Stimulated activated naive CD4-positive, alpha-beta T cell treated with Interleukin-2 at 50 U/mL for 16 hours (primary cell): ENCODE measurements around the gene SMARCA5.

ENCODE experiments used
- DNase-seq: peaks from one replicate; lab custom pipeline; 2025; lab: John Stamatoyannopoulos, UW

SMARCA5 gene

DNA sequence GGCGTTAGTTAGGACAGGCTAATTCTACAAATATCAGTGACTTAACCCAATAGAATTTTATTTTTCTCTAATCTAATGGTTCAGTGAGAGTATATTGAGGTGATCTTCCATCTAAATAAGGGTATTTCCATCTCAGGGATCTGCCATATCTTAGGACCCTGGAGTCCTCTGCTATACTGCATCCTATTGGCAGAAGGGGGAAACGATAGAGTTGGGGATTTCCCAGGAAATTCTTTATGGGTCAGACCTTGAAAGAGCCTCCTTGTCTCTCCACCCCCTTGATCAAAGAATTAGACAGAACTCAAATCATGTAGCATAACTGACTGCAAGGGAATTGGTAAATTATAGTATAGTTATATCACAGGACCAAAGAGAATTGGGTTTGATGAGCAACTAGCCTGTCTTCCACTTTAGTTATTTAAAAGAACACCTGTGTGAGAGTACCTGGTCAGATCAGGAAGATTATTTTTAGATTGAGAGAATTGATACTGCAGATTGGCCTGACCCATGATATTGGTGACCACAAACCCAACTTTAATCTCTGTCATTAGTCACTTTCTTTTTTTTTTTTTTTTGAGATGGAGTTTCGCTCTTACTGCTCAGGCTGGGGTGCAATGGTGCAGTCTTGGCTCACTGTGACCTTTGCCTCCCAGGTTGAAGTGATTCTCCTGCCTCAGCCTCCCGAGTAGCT lies 25.6 kb downstream of the SMARCA5 start:
- no peak for DNase-seq

DNA sequence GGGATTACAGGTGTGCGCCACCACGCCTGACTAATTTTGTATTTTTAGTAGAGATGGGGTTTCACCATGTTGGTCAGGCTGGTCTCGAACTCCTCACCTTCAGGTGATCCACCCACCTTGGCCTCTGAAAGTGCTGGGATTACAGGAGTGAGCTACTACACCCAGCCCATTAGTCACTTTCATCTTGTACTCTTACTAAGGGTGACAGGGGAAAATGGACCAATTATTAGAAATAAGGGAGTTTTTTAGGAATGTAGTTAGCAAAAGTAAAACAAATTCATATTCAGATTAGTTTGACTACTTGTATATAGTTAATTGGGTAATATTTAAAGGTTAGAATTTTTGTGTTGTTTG lies 26.1 kb downstream of the SMARCA5 start:
- DNase-seq = no peak

DNA sequence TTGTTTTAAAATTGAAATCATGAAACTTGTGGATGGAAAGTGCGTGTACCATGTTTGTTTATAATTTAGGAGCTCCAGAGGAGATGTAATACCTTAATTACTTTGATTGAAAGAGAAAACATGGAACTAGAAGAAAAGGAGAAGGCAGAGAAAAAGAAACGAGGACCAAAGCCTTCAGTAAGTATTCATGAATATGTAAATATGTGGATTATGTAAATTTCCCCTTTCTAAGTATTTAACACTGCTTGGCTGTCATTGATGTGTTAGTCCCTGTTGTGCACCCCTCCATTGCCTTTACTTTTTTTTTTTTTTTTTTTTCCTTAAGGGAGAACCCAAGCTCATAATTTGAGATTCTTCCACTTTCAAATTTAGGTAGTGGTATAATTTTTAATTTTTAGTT lies 36.4 kb downstream of the SMARCA5 start:
- no peak for DNase-seq

DNA sequence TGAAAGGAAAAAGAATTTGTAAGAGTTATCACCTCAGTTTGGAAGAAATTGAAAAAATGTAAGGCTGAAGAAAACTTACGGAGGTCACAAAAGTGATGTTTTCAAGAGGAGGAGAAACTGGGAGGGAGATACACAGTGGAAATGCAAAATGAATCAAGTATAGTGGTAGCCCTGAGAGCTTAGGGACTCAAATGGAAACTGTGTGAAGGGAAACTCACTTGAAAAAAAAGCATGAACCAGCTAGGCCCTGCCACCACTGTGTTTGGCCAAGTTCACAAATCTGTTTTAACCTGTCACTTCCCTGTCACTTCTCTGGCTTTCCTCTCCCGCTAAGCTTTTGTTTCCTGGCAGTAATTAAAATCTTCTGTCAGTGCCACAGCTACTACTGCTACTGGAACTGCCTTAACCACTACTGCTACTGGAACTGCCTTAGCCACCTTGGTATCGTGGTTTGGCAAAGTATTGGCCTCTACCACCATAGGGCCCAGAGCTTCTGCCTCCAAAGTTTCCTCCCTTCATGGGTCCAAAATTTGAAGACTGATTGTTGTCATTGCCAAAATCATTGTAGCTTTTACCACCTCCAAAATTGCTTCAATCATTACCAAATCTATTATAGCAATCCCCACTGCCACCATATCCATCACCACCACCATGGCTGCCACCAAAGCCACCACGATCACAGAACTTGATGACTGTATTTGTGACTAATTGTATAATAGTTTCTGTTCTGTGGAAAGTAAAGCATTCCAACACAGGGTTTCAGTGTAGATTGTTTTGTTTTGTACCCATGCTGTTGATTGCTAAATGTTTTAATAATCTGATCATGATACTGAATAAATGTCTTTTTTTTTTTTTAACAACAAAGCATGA lies 41.5 kb downstream of the SMARCA5 start:
- DNase-seq = no peak

DNA sequence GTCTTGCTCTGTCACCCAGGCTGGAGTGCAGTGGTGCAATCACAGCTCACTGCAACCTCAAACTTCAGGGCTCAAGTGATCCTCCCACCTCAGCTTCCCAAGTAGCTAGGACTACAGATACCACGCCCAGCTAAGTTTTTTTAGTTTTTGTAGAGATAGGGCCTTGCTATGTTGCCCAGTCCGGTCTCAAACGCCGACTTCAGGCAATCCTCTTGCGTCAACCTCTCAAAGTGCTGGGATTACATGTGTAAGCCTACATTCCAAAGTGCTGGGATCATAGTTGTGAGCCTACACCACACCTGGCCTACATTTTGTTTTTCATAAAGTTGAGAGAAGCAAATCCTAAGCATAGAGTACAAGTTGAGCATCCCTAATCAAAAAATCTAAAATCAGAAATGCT lies 42.2 kb downstream of the SMARCA5 start:
- DNase-seq = no peak

DNA sequence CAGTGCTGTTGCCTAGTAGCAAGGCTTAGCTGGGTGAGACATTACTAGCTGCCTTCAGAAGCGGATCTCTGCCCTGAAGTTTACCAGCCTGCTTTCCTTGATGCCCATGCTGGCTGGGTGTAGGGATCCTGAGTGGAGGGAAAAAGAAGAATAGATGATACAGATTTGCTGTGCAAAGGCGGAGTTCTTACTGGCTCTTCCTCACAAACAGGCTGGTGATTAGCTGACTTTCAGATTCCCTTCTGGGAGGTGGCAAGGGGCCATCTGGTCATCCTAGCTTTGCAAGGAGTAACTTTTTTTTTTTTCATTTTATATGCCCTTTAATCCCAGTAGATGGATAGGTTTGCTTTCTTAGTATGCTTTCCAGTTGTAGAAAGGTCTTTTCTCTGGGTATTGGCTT lies 44.8 kb downstream of the SMARCA5 start:
- no peak for DNase-seq

DNA sequence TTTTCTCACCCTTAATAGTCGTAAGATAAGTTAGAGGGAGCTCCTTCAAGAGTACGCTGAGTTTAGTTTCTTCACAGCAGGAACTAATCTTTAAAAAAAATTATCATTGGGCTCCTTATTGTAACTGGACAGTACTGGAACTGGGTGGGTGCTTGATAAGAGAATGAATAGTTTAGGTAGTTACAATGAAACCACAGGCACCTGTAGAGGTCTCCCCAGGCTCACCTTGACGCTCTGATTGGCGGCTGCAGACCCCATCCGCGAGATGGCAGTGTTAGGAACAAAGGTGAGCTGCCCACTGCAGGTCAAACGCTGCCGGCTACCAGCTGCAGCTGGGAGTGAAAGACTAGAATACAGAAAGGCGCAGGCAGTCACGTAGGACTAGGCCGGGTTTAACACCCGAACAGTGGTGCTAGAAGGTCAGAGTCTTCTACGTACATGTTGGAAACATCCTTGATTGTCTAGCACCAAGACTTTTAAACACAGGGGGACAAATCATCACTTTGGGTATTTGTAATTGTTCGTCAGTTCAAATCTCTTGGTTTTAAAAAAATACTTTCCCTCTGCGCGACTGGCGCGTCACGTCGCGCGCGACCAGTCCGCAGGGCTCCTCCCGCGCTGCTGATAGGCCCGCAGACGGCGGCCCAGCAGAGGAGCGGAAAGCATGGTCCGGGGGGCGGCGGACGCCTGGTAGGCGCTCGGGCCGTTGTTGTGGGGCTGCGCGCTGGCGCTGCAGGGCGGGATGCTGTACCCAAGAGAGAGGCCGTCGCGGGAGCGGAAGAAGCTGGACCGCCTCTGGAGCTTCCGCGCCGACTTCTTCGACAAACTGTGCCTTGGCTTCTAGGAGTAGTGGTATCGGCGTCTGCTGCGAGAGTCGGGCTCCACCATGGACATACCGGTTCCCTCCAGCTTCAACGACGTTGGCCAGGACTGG lies 45.6 kb downstream of the SMARCA5 start:
- DNase-seq = peak; percentile 47

DNA sequence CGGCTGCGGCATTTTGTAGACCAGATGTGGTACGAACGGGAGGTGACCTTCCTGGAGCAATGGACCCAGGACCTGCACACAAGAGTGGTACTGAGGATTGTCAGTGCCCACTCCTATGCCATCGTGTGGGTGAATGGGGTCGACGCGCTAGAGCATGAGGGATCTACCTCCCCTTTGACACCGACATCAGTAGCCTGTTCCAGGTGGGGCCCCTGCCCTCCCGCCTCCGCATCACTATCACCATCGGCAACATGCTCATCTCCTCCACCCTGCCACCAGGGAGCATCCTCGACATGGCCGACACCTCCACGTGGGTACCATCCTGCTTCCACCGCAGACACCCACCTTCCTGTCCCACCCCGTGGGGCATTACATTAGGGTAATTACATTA lies 46.2 kb downstream of the SMARCA5 start:
- peak; percentile 14 for DNase-seq

DNA sequence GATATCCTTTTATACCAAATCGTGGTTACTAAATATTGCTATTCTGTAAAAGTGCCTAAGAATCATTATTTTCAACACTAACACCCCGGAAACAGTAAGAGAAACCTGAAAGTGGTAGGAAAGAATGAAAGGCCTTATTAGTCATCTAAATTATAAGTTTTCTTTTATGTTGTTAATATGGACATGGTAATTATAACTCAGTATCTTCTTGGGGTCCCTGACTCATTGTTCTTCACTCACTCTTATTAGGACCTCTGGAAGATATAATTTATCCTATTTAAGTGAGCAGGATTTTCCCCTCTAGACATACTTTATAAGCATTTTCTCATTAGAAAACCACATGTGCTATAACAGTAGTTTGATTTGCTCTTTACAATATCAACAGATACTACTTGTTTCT lies 51.0 kb downstream of the SMARCA5 start:
- no peak for DNase-seq

DNA sequence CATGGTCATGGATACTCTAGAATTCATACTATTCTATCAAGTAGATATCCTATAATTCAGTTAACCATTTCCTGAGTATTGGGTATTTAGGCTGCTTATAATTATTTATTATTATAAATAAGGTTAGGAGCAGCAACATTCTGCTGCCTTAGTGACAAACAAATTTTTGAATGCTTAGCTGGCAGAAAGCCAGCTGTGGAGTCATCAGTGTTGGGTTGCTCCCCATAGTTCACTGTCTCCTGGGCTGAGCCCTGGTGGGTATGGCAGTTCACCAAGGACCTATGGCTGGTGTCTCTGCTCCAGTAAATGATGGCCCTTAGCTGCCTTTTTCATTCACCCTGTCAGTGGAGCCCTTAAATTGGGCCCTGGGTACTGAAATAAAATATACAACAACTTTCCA lies 61.8 kb downstream of the SMARCA5 start:
- DNase-seq = no peak

DNA sequence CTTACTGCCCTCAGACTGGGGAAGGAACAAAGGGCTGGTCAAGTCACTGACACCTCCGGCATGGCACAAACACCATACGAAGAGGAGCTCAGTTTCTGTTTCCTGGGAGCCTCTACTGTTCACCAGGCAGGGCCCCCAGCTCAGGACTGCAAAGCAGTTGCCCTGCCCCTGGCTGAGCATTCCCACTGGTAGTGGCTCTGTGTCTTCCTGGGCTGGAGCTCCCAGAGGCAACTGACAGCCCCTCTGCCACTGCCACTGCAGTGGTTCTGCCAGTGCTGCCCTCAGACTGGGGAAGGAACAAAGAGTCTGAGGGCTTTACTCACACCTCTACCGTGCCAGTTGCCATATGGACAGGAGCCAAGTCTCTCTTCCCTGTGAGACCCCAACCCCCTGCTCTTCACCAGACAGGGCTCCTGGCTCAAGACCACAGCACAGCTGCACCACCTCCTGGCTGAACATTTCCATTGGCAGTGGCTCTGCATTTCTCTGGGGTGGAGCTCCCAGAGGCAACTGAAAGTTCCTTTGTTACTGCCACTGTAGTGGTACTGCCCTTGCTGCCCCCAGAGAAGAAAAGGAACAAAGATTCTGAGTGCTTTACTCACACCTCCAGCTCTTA lies 67.9 kb downstream of the SMARCA5 start:
- DNase-seq = no peak

DNA sequence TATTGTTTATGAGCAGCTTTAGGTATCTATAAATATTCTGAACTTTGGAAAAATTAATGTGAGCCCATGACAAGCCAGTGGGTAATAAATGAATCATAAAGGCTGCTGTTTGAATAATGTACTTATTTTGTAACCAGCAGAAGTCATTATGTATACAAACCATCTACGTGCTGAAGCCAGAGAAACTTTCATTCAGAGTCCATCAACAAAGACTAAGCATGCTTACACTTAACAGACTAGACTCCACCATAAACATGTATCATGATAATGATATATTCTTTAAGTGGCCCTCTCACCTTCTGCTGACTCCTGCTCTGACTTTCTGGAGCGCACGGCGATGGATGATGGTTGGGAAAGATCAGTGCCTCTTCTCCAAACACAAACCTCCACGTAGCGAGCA lies 72.0 kb downstream of the SMARCA5 start:
- no peak for DNase-seq

DNA sequence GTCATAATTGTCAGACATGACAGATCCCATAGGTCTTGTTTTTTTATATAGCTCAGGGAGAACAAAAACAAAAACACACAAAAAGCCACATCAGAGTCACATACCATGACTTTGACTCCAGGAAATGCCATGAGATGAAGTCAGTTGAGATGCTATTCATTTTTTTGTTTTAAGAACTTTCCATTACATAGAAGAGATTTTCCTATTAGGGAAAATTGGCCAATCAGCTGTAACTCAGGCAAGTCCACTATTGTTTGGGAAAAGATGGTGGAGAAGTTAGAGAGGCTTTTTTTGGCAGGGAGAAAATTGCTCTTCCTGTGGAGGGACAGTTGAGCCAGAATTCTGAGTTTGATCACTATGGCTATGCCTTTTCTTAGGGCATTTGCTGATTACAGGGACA lies 72.6 kb downstream of the SMARCA5 start:
- DNase-seq = no peak

DNA sequence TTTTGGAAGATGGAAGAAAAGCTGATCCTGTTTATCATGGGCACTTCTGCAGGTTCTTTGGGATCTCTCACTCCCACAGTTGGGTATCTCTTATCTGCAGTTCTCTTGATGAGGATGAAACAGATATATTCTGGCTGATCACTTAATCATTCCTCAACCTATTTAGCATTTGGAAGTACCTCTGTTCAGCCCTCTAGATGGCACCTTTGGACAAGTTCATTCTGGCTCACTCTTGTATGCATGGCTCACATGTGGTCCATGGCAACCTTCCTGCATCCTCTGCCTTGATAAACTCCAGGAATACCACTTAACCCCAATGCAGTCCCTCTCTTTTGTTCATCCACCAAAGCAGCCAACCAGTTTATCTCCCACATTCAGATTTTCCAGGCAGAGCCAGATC lies 74.2 kb downstream of the SMARCA5 start:
- no peak for DNase-seq

DNA sequence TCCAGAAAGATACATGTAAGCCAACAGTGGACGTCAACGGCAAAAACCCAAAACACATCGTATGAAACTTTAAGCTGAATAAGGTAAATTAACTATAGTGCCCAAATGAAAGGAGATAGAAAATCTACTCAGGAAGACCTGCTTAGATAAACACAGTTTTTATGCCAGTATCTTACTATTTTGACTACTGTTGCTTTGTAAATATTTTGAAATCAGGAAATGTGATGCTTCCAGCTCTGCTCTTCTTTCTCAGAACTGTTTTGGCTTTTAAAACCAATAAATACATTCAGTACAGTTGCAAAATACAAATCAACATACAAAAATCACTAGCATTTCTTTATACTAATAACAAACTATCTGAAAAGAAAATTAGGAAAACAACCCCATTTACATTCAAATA lies 83.8 kb downstream of the SMARCA5 start:
- no peak for DNase-seq

DNA sequence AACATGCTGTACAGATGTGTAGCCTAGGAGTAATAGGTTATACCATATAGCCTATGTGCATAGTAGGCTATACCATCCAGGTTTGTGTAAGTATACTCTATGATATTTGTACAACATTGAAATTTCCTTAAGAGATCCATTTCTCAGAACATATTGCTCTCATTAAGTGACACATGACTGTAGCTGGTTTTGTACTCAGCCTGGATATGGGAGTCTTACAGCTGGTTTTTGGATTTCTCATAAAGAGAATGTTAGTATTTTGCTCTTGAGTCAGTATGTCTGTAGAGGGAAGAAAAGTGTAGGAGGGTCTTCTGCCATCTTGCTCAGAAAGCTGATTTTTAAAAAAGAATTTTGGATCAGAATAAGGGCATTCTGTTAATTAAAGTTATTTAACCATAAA lies 85.3 kb downstream of the SMARCA5 start:
- DNase-seq = no peak

DNA sequence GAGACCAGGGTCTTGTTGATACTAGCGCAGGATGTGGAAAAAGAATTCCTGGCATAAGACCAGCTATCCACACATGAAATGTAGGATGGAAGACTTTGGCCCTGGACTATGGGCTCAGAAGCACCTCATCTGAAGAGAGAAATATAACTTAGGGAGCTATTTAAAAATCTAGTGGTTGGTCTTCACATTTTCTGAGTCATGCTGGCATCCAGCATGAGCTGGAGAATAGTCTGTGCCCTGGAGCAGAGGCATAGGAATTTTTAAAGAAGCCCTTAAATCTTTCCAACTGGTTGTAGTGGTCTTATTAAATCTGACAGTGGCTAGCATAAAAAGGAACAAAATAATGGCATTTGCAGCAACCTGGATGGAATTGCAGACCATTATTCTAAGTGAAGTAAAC lies 86.3 kb downstream of the SMARCA5 start:
- no peak for DNase-seq

DNA sequence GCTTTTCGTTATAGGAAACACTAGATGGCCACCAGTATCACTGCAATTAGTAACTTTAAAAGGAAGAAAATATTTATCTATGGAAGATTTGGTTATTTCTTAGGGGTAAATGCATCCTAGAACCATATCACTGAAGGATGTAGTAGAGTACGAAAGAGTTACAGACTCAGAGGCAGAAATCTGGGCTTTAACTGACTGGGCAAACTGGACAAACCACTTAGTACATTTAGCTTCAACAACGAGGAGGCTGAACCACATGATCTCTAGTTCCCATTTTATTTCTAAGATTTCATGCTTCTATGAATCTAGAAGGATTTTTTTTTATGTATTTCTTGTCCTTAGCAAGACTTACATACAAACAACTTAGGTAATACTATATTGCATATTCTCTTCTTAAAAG lies 93.0 kb downstream of the SMARCA5 start:
- no peak for DNase-seq
